NCI-H774 (cell line): ENCODE data around the gene EFNB2.

Experiments
- DNase-seq: peaks from one replicate; lab custom pipeline; 2025; lab: John Stamatoyannopoulos, UW

EFNB2 gene

DNA sequence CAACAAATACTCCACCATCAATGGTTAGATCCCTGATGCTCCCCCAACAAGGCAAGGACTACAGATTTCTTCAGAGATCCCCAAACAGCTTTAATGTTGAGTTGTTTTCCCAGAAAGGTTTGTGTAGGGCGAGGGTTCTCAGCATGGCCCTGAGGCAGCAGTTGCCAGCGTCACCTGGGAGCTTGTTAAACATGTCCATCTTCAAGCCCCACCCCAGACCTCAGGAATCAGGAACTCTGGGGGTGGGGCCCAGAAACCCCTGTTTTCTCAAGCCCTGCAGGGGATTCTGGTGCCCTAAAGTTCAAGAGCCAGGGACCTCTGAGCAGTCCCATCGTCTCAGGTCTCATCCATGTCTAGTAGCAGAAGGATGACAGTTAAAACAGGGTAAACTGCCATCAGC, 9.6 kb downstream of the EFNB2 start:
- DNase-seq = no peak

GRCh38 chr13:106524108-106524507, 11.4 kb downstream of the EFNB2 start:
- no peak for DNase-seq

DNA sequence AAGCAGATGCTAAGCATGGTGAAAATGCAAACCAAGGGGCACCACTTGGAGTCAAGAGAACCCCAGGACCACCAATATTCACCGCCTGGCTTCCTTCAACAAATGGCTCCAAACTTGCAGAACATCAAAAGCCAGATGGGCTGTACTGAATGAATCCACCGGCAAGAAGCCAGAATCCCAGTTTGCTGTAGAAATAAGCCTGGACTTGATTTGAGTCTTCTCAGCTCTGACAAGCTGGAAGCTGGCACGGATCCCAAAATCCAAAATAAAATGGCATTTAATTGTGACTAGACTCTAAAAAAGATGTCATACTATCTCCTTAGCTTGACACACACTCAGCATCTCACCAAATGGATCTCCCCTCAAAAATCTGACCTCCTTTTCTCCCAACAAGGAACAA, 11.9 kb downstream of the EFNB2 start:
- DNase-seq = no peak

GRCh38 chr13:106522898-106523525, 12.4 kb downstream of the EFNB2 start:
- DNase-seq = no peak

- DNase-seq = no peak
Observed at GRCh38 chr13:106522112-106522705, 13.3 kb downstream of the EFNB2 start.

DNA sequence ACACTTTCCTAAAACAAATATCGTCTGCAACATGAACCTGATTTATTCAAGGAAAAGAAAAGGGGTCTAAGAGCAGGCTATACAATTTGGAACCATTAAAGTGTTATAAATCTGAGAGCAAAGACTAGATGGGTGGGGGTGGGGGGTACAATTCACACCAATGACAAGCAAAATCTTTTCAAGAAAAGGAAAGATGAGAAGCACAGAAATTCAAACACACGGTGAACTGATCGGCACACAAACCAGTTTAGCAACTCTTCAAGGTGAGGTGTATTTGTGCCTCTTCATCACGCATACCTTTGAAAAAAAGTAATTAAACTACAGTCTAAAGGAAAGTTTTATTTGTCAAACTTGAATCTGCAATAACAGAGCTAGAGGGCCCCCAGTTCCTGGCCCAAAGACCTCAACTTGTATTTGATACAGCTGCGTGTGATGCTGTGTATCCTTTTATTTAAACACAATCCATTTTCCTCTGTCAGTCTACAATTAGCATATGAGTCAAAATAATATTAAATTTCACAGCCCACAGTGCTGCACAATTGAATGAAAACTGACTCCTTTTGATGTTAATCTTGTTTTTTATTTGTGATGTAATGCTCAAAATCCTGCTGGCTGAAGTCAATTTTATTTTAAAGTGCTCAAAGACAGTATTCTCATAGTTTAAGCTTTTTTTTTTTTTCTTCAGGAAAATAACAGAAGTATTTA, 14.2 kb downstream of the EFNB2 start:
- DNase-seq = peak; percentile 58

GRCh38 chr13:106520251-106521054, 15.0 kb downstream of the EFNB2 start:
- no peak for DNase-seq

DNA sequence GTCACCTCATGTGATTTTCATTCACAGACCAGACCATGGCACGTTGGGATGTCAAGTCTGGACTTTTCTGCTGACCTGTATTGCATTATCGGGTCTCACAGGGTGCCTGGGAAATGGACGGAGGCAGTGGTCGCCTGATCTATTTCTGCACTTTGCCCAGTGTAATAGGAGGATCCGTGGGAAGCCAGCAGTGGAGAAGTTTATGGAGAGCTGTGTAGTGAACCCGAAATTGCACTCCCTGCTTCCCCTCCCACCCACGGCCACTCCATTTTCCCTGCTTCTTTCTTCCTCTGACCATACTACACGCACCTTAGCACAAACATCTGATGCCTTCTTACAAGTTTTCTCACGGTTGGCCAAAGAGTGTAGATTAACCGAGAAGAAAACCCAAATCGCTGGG, 16.9 kb downstream of the EFNB2 start:
- no peak for DNase-seq

- no peak for DNase-seq
Observed at GRCh38 chr13:106517109-106517847, 18.2 kb downstream of the EFNB2 start.

GRCh38 chr13:106515635-106516254, 19.7 kb downstream of the EFNB2 start:
- DNase-seq = peak; percentile 54

DNA sequence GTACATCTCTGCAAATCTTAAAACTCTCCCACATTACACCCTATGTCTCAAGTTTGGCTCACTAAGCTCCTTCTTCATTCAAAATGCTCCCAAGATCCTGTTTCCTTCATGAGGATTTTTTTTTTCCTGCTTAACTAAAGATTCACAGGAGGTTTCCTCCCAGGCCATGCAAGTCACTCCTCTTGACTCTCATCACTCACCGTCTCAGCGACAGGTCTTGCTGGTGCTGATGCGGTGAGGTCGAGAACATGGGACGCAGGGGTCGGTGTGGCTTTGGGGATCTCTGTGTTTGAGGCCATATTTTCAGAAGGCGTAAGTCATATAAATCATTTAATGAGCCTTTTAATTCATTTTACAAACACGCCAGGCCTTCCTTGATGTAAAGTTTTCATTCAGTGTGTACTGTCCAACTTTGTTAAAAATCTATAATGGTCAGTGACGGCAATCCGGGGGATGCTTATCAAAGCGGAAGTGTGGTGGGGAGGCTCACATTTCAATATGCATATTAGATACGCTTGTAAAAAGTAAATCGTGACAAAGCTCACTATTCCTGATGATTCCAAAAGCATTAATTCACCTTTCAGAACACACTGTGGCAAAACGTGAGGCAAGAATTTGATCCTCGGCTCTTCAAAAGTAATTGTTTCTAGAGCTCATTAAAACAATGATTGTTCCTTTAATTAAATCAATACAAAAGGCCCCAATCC, 20.4 kb downstream of the EFNB2 start:
- no peak for DNase-seq

DNA sequence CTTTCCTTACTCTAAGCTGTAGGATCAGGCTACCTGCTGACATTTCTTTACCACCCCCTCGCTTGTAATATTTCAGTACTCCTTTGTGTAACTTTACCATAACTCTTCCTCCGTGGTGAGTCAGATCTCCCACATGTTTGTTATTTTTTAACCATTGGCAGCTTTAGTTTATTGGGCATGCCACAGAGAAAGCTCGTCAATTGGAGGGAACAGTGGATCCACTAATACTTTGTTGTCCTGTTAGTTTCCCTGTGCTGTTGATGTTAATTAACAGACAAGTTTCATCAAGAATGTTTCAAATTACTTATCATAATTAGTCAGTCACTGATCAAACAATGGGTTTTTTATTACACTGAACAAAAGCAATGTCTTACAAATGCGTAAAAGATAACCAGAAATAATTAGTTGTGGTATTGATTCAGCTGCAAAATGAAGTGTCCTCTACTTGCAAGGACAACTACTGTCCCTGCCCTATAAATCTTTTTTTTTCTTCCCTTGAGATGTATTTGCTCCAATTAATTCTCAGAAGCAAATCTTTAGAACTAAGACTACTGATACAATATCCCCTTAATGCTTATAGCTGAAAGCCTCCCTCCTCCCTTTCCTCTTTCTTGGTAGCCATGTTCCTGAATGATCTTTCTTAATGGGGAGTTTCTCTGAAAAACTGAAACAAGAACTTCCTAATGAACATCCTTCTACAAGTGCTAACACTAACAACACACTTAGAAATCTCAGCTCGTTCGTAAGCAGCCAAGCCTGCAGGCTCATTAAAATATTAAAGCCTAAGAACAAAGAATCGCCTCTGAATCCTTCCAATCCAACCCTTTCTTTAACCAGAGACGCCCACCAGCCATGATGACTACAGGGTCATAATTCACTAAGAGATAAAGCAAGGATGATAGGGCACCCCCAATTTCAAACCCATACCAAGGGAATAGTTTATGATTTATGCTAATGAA, 22.2 kb downstream of the EFNB2 start:
- no peak for DNase-seq

DNA sequence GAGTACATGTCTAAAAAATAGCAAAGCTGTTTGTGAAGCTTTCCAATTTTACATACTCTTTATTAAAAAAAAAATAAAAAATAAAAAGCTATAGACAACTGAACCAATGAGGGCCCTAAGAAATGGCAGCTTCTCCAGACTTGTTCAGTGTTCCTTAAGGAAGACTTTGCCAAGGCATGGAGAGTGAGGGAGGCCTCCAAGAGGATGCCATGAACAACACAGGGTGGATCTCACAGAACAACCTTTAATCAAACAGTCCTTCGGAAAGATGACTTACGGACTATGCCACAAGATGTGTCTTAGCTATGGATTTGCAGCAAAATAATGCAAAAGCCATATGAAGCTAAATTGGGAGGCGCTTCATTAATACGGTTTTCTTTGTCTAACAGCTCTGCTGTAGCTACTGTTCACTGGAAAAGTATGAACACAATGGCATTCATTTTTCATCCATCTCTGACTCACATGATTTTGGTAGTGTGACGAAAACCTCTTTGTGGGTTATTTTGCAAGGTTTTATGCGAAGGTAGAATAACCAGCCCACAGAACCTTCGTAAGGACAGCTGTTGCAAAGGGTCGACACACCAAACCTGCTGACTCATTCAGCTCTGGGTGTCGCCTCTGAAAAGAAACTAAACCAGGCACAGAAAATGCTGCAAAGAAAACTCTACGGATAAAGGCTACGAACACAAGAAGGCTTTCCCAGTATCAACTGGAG, 27.7 kb downstream of the EFNB2 start:
- DNase-seq = no peak

DNA sequence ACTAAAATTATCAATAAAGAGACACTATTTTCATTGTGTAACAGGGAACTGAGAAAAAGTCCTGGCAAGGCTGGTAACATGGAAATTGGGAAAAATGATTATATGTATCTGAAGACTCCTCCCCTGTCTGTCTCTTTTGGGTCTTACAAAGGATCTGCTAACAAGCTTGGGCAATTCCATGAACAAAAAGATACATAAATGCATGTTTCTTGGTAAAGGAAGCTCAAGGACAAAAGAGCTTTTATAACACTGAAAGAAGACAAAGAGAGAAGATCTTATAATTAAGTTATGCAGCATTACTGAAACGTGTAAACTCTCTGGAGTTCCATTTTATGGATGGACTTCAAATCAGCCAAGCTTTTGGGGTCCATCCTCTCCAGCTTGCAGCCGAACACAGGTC, 29.2 kb downstream of the EFNB2 start:
- DNase-seq = no peak

GRCh38 chr13:106505732-106506131, 29.7 kb downstream of the EFNB2 start:
- no peak for DNase-seq

DNA sequence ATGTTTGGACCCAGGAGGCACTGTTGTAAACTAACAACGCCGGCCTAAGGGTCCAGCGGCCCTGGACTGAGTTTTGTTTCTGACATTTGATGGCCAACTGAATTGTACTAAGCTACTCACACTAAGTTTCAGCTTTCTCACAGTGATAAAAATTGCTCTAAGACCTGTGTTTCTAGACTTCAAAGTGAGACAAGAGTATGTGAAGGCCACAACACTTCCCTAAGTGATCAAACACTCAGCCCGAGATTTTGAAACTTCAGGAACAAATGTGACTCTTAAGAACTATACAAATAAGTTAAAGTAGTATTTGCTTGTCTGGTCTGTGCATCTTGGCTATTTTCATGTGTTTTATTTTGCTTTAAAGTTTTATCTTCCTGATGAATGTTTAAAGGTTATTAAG, 30.2 kb downstream of the EFNB2 start:
- DNase-seq = no peak

- DNase-seq = no peak
Observed at GRCh38 chr13:106503730-106504453, 31.6 kb downstream of the EFNB2 start.

DNA sequence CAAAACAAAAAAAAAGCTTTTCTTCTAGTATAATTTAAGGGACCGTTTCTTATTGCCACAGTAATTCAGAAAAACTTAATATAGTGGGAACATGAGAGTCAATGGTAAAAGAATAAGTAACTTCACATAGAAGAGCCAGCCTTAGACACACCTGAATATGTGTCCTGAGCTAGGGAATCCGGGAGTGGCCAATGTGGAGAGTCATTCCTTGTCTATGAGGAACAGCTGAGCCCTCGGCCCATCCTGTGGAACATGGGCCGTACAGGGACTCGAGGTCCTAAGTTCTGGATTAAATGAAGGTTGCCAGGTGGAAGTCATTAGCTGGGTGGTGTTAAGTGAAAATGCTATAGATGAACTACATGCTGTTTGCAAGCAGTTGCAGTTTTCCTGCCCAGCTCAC, 32.2 kb downstream of the EFNB2 start:
- DNase-seq = no peak
